HUES48 (cell line): Measurements from ENCODE around the gene MARK1.

ENCODE experiments used
- H3K27ac ChIP-seq: one replicate; pipeline ENCODE4 v1.7.0; 2013; ENCODE audit warnings: low read depth, low read length, inconsistent platforms
- H3K27me3 ChIP-seq: 2 replicates; pipeline ENCODE4 v1.6.1; 2013; ENCODE audit warnings: mild to moderate bottlenecking, low read length; ENCODE audit not compliant: control insufficient read depth, insufficient read depth
- H3K36me3 ChIP-seq: 2 replicates; pipeline ENCODE4 v1.6.1; 2013; ENCODE audit warnings: low read length; ENCODE audit not compliant: control insufficient read depth, insufficient read depth
- H3K4me1 ChIP-seq: 2 replicates; pipeline ENCODE4 v1.6.1; 2013; ENCODE audit warnings: mild to moderate bottlenecking, low read length; ENCODE audit not compliant: control insufficient read depth, insufficient read depth
- H3K4me3 ChIP-seq: 2 replicates; pipeline ENCODE4 v1.5.1; 2013; ENCODE audit warnings: mild to moderate bottlenecking, low read depth, low read length
- H3K9ac ChIP-seq: 2 replicates; pipeline ENCODE4 v1.6.1; 2013; ENCODE audit warnings: mild to moderate bottlenecking, low read depth, low read length, moderate library complexity
- H3K9me3 ChIP-seq: 2 replicates; pipeline ENCODE4 v1.6.1; 2013; ENCODE audit warnings: low read length; ENCODE audit not compliant: control insufficient read depth, insufficient read depth

MARK1 gene

DNA sequence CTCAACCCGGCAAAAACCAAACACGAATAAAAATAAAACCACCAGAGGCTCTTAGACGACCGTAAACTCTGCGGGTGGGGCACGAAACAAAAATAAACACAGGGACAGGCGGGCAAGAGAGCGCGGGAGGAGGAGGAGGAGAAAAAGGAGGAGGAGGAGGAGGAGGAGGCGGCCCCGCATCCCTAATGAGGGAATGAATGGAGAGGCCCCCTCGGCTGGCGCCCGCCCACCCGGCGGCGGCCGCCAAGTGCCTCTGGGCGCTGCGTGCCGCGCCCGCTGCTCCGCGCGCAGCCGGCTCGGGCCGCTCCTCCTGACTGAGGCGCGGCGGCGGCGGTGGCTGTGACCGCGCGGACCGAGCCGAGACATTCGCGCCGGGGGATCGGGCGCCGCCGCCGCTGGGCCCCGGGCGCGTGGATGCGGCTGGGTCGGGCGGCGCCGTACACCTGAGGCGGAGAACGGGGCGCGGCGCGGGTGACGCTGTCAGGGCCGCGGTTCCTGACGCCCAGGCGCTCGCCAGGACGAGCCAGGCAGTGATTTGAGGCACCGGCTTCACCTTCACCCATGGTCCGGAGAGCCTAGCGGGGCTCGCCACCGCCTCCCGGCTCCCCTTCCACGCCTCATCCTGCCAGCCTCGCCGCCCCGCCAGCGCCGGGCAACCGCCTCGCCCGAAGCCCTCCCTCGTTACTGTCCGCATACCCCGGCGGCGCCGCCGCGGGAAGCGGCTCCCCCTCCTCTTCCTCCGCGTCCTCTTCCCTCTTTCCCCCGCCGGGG is at the start of gene MARK1:
Gene MARK1, plus strand, starts transcription at position 229 of the 771 bp plus-strand sequence. CDS start 687 bp downstream, outside the sequence.
- H3K9me3 ChIP-seq: no peaks in the 10 kb centered on the region
- peak within 1 kb of the TSS; percentile 94 for H3K9ac ChIP-seq
- peaks cover 8% of the 10 kb centered on the region for H3K27me3 ChIP-seq
- peak within 1 kb of the TSS; percentile 98 for H3K4me3 ChIP-seq
- peak within 1 kb of the TSS; percentile 75 for H3K27ac ChIP-seq
- H3K36me3 ChIP-seq: no peaks in the 10 kb centered on the region
- peaks cover 26% of the 10 kb centered on the region for H3K4me1 ChIP-seq

DNA sequence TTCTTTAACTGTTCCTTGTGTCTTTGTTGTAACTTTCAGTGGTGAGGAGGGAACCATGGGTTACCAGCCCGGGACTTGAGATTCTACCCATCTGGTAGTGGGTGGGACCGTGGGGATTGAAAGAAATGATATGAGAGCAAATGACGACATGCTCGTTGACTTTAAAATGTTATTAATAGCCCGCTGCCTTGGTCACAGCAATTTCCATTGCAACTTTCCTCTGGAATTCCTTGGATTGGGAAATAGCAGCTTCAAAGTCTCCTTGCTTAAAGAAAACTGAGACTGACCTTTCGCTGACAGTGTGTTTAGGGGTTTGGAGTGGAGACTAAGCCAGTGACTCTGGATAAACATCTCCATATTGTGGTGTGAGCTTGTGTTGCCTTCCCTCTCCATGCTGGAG is 44.2 kb upstream of the MARK1 start:
- H3K9me3 ChIP-seq: no peaks in the 10 kb centered on the region
- no peak overlapping the region for H3K4me3 ChIP-seq
- H3K27ac ChIP-seq: no peak overlapping the region
- no peaks in the 10 kb centered on the region for H3K4me1 ChIP-seq
- no peak overlapping the region for H3K9ac ChIP-seq
- H3K27me3 ChIP-seq: no peaks in the 10 kb centered on the region
- no peaks in the 10 kb centered on the region for H3K36me3 ChIP-seq

DNA sequence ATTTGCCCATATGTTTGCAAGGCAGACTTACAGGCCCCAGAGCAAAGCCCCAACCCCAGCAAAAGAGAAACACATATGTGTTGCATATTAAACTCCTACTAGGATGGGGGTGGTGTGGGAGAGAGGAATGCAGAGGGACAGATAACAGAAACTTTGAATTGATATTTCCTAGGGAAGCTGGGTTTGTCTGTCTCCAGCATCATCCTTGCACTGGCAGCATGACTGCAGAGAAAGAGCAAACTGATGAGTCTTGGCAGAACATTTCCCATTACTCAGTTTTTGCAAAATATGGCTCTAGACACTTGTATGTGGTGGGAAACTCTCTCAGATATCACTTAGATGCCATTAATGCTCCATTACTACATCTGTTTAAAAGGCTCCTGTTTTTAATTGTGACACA is 43.8 kb upstream of the MARK1 start:
- Histone ChIP-seq H3K36me3 (no peaks in the 10 kb centered on the region), H3K4me3 (no peak overlapping the region), H3K27ac (no peak overlapping the region), H3K9ac (no peak overlapping the region), H3K27me3 (no peaks in the 10 kb centered on the region), H3K9me3 (no peaks in the 10 kb centered on the region), H3K4me1 (no peaks in the 10 kb centered on the region)

DNA sequence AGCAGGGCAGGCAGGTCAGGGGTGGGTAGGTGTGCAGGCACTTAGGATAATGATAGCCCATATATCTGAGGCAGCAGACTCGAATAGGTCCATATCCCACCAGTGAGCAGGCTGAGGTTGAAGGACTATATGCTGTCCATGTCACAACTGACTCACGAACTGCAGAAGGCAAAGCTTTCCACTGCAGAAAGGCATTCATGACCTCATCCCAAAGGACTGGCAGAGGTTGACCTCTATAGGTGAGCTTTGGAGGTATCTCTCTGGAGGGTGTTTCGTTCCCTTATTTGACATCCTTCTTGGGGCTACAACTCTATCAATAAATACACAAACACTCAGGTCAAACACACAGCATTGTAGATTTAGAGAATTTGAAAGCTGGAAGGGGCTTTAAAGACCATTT is 42.8 kb upstream of the MARK1 start:
- Histone ChIP-seq H3K27ac (no peak overlapping the region), H3K36me3 (no peaks in the 10 kb centered on the region), H3K9ac (no peak overlapping the region), H3K4me1 (no peaks in the 10 kb centered on the region), H3K27me3 (no peaks in the 10 kb centered on the region), H3K9me3 (no peaks in the 10 kb centered on the region), H3K4me3 (no peak overlapping the region)

DNA sequence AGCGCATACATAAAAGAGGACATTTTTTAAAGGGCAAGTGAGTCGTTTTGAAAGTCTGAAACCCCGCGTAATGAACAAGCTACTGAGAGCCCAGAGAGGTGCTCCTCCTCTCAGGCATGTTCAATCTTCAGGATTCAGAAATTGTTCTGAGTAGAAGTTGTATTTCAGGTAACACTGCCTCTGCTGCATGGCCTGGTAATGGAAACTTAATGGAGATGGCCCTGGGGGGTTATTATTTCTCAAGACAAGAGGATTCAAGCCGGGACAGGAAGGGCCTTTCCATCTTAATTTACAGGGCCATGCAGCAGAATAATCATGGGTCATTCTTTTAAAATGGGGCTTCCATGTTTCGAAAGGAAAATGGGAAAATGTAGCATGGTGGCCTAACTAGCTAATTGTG is 42.1 kb upstream of the MARK1 start:
- no peaks in the 10 kb centered on the region for H3K4me1 ChIP-seq
- H3K36me3 ChIP-seq: no peaks in the 10 kb centered on the region
- H3K27me3 ChIP-seq: no peaks in the 10 kb centered on the region
- H3K9me3 ChIP-seq: no peaks in the 10 kb centered on the region
- H3K4me3 ChIP-seq: no peak overlapping the region
- no peak overlapping the region for H3K27ac ChIP-seq
- H3K9ac ChIP-seq: no peak overlapping the region

DNA sequence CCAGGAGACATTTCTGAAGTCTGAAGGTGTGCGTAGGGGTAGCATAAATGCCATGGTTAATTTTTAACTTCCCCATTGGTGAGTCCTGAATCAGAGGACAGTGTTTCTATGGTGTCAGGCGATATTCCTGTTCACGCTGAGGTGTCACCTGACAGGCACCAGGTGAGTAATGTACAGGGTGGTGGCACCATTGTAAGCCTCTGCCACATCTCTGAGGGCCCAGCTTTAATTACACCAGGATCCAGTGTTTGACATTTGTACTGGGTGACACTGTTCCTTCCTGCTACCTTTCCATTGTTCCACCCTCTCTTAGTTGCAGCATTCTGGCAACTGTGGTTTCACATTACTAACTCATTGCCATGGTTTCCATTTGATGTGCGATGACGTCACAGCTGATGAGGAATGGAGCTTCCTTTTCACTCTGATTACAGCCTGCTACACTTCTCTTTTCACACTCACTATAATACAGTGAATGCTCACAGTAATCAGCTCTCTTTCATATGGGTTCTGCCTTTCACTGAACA is 40.6 kb upstream of the MARK1 start:
- Histone ChIP-seq H3K4me3 (no peak overlapping the region), H3K27me3 (no peaks in the 10 kb centered on the region), H3K36me3 (no peaks in the 10 kb centered on the region), H3K9ac (no peak overlapping the region), H3K9me3 (no peaks in the 10 kb centered on the region), H3K4me1 (no peaks in the 10 kb centered on the region), H3K27ac (no peak overlapping the region)

DNA sequence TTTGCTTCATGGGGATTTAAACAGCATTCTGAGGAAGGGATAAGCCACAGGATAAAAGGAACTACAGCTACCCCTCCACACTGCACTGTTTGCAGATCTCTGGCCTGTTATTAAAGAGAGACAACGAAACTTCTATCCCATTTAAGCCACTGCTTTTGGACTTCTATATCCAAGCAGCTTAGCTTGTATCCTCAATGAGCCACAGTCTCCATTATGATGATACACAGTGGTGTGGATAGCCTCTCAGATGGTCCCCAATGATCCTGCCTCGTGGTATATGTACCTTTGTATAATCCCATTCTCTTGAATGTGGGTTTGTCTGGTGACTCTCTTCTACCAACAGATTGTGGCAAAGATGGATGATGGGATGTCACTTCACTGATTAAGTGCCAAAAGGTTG is 36.0 kb upstream of the MARK1 start:
- Histone ChIP-seq H3K4me1 (no peaks in the 10 kb centered on the region), H3K4me3 (no peak overlapping the region), H3K9ac (no peak overlapping the region), H3K27ac (no peak overlapping the region), H3K27me3 (no peaks in the 10 kb centered on the region), H3K9me3 (no peaks in the 10 kb centered on the region), H3K36me3 (no peaks in the 10 kb centered on the region)

GRCh38 chr1:220497220-220497947 is 30.6 kb upstream of the MARK1 start:
- Histone ChIP-seq H3K9ac (no peak overlapping the region), H3K27ac (no peak overlapping the region), H3K4me1 (no peaks in the 10 kb centered on the region), H3K9me3 (no peaks in the 10 kb centered on the region), H3K36me3 (no peaks in the 10 kb centered on the region), H3K27me3 (no peaks in the 10 kb centered on the region), H3K4me3 (no peak overlapping the region)

GRCh38 chr1:220498188-220498587 is 29.7 kb upstream of the MARK1 start:
- H3K27me3 ChIP-seq: no peaks in the 10 kb centered on the region
- no peak overlapping the region for H3K27ac ChIP-seq
- no peak overlapping the region for H3K9ac ChIP-seq
- no peaks in the 10 kb centered on the region for H3K4me1 ChIP-seq
- H3K9me3 ChIP-seq: no peaks in the 10 kb centered on the region
- no peaks in the 10 kb centered on the region for H3K36me3 ChIP-seq
- no peak overlapping the region for H3K4me3 ChIP-seq

DNA sequence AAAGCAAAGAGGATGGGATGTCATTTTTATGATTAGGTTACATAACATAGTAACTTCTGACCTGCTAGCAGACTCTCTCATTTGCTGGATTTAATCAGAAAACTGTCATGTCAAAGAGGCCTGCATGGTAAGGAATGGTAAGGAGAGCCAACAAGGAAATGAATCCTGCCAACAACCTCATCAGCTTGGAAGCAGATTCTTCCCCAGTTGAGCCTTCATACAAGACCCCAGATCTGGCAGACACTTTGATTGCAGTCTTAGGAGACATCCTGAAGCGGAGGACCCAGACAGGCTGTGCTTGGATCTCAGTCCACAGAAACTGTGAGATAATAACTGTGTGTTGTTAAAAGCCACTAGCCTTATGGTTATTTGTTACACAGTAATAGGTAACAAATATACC is 27.6 kb upstream of the MARK1 start:
- H3K27me3 ChIP-seq: no peaks in the 10 kb centered on the region
- H3K27ac ChIP-seq: no peak overlapping the region
- H3K36me3 ChIP-seq: no peaks in the 10 kb centered on the region
- H3K9ac ChIP-seq: no peak overlapping the region
- H3K4me3 ChIP-seq: no peak overlapping the region
- no peaks in the 10 kb centered on the region for H3K9me3 ChIP-seq
- H3K4me1 ChIP-seq: no peaks in the 10 kb centered on the region

- Histone ChIP-seq H3K27ac (no peak overlapping the region), H3K36me3 (no peaks in the 10 kb centered on the region), H3K27me3 (no peaks in the 10 kb centered on the region), H3K4me3 (no peak overlapping the region), H3K9me3 (no peaks in the 10 kb centered on the region), H3K4me1 (no peaks in the 10 kb centered on the region), H3K9ac (no peak overlapping the region)
Measured at GRCh38 chr1:220504329-220504728, 23.6 kb upstream of the MARK1 start.
